Fibroblast of lung (primary cell): ENCODE data around the gene ACO1. TPM values are rescaled to one million over a fixed set of nuclear protein-coding genes. Genes with fewer than 3 reads are reported as not detected.
A peak's percentile ranks its signal among the peaks of the same experiment; 100 is the strongest.

ENCODE experiments used
- DNase-seq, 2 donors: peaks; one replicate each; pipeline versions ENCODE4 v3.0.0 to v3.0.0-alpha.2; 2010; ENCODE audit warnings: low read depth in 2 of 2
- H2AFZ ChIP-seq: 2 replicates; pipeline ENCODE4 v1.5.1; 2012; ENCODE audit warnings: low read length, control low read depth, inconsistent platforms
- H3K27ac ChIP-seq: 2 replicates; pipeline ENCODE4 v1.5.1; 2011; ENCODE audit warnings: low read length, control low read depth; ENCODE audit not compliant: insufficient read depth
- H3K27me3 ChIP-seq: 2 replicates; pipeline ENCODE4 v1.5.1; 2011; ENCODE audit warnings: mild to moderate bottlenecking, low read length; ENCODE audit not compliant: control insufficient read depth, insufficient read depth
- H3K36me3 ChIP-seq: 2 replicates; pipeline ENCODE4 v1.5.1; 2011; ENCODE audit warnings: low read length; ENCODE audit not compliant: control insufficient read depth, insufficient read depth
- H3K4me1 ChIP-seq: 2 replicates; pipeline ENCODE4 v1.5.1; 2011; ENCODE audit warnings: low read length; ENCODE audit not compliant: control insufficient read depth, insufficient read depth; ENCODE audit errors: extremely low read depth
- H3K4me2 ChIP-seq: 2 replicates; pipeline ENCODE4 v1.5.1; 2011; ENCODE audit warnings: low read length, control low read depth; ENCODE audit not compliant: insufficient read depth; ENCODE audit errors: extremely low read depth
- H3K4me3 ChIP-seq, 4 experiments: fragments of 200-600 bp in 1 of 4; sonication (generic) in 1 of 4; replicated peaks in 1 of 4; 2 replicates each; pipeline ENCODE4 v1.5.1; 2011 to 2016; ENCODE audit warnings: low read length in 4 of 4, low read depth in 3 of 4, mild to moderate bottlenecking in 3 of 4, control low read depth in 2 of 4, inconsistent platforms in 1 of 4, mixed read lengths in 1 of 4; ENCODE audit not compliant: insufficient read depth in 1 of 4; ENCODE audit errors: control extremely low read depth in 1 of 4
- H3K79me2 ChIP-seq: 2 replicates; pipeline ENCODE4 v1.5.1; 2012; ENCODE audit warnings: mild to moderate bottlenecking, low read length, inconsistent platforms; ENCODE audit not compliant: control insufficient read depth, insufficient read depth
- H3K9ac ChIP-seq: 2 replicates; pipeline ENCODE4 v1.5.1; 2011; ENCODE audit warnings: mild to moderate bottlenecking, low read length, control low read depth; ENCODE audit not compliant: insufficient read depth
- H3K9me3 ChIP-seq: 2 replicates; pipeline ENCODE4 v1.5.1; 2012; ENCODE audit warnings: low read depth, low read length; ENCODE audit not compliant: control insufficient read depth, insufficient read depth
- H4K20me1 ChIP-seq: 2 replicates; pipeline ENCODE4 v1.5.1; 2011; ENCODE audit warnings: low read length; ENCODE audit not compliant: control insufficient read depth, insufficient read depth; ENCODE audit errors: extremely low read depth
- EZH2 ChIP-seq: IDR thresholded peaks from 2 replicates; pipeline ENCODE4 v1.5.1; 2012; ENCODE audit warnings: low read length, control low read depth, mild to moderate bottlenecking; ENCODE audit errors: missing control alignments
- polyA plus RNA-seq, 2 donors: library from polyadenylated mRNA; depleted of rRNA in 1 of 2; stranded (reverse) in 1 of 2; unstranded in 1 of 2; fragments of >200 nt; gene quantifications; 2 replicates each; pipeline ENCODE4 v1.2.1, GENCODE V29; 2011 to 2012; ENCODE audit warnings: missing spikeins in 1 of 2
- total RNA-seq: library from RNA; depleted of rRNA; stranded (reverse); fragments of >200 nt; gene quantifications from 2 replicates; pipeline ENCODE4 v1.2.1, GENCODE V29; 2014
- TF ChIP-seq, protein P1 (sequence below), 2 donors: IDR thresholded peaks in 1 of 2; conservative IDR thresholded peaks in 1 of 2; 1 replicate in 1 of 2; 2 replicates in 1 of 2; pipeline ENCODE4 v1.5.1; 2011 to 2012; ENCODE audit warnings: low read length in 2 of 2, control low read depth in 1 of 2, inconsistent platforms in 1 of 2, low read depth in 1 of 2, mild to moderate bottlenecking in 1 of 2

The ACO1 gene
- total and polyA plus RNA-seq, 2 donors (not counting 1 experiment from before 2014, with no cell fraction given) = 77.8 to 158 TPM

DNA sequence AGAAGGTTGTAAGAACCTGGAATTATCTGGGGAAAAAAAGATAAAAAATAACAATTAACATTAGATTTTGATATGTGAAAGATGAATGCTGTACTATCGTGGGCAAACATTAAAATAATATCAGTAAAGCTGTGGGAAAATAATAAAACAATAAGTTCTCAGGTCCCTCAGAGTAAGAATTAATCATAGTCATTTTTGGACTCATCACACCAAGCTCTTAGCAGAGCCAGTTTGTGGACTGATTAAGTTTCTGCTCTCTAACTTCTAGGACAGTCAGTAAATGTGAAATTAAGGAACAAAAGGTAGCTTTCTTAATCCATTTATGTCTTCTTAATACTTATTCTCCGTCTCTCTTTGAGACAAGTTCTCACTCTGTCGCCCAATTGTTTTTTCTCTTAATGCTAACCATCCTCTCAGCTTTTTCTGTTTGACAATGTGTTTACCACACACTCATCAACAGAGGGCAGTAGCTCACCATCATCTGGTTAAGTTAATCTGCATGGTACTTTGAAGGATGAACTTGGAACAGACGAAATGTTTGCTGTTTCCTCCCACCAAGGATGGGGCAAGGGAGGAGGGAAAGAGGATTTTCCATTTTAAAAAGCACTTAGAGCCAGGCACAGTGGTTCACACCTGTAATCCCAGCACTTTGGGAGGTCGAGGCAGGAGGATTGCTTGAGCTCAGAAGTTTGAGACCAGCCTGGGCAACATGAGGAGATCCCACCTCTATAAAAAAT is 5.3 kb upstream of the ACO1 start:
- H3K36me3 ChIP-seq = no peaks in the 10 kb centered on the region
- H2AFZ ChIP-seq = peak overlapping the region; percentile 72
- no peak overlapping the region for H3K27ac ChIP-seq
- no peak overlapping the region for H3K9ac ChIP-seq
- DNase-seq = peak; percentile 68 to 89
- TF ChIP-seq, protein P1, sequence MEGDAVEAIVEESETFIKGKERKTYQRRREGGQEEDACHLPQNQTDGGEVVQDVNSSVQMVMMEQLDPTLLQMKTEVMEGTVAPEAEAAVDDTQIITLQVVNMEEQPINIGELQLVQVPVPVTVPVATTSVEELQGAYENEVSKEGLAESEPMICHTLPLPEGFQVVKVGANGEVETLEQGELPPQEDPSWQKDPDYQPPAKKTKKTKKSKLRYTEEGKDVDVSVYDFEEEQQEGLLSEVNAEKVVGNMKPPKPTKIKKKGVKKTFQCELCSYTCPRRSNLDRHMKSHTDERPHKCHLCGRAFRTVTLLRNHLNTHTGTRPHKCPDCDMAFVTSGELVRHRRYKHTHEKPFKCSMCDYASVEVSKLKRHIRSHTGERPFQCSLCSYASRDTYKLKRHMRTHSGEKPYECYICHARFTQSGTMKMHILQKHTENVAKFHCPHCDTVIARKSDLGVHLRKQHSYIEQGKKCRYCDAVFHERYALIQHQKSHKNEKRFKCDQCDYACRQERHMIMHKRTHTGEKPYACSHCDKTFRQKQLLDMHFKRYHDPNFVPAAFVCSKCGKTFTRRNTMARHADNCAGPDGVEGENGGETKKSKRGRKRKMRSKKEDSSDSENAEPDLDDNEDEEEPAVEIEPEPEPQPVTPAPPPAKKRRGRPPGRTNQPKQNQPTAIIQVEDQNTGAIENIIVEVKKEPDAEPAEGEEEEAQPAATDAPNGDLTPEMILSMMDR (conservative IDR thresholded peaks at IDR 0.05 in 1 of 2, IDR thresholded peaks at IDR 0.05 in 1 of 2; ENCODE audit: low read depth in 1 of 2, low read length in 2 of 2) = peak; percentile 87 to 90
- TF ChIP-seq EZH2 = no peak
- H3K4me3 ChIP-seq = peak overlapping the region in 2 of 4 experiments; percentile 8 to 19
- H3K4me2 ChIP-seq = peak overlapping the region; percentile 72
- no peaks in the 10 kb centered on the region for H3K27me3 ChIP-seq
- no peaks in the 10 kb centered on the region for H4K20me1 ChIP-seq
- peaks cover 4% of the 10 kb centered on the region for H3K4me1 ChIP-seq
- H3K79me2 ChIP-seq = no peaks in the 10 kb centered on the region
- H3K9me3 ChIP-seq = no peaks in the 10 kb centered on the region

DNA sequence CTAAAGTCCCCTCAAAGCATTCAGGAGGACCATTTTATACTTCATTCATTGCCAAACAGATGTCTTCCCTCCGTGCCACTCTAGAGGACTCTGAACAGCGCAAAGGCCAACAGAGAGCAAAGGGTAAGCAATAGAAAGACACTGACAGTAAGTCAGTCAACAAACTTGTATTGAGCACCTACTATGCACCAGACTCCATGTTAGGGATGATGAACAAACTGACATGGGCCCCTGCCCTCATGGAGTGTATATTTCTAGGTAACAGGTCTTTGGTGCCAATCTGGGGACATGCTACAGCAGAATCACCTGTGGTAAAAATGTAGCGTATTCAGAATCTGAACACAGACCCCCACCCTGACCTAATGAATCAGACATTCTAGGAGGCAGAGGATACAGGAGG is 3.5 kb upstream of the ACO1 start:
- Histone ChIP-seq H3K4me1 (peaks cover 8% of the 10 kb centered on the region), H3K27ac (no peak overlapping the region), H3K79me2 (peaks cover 10% of the 10 kb centered on the region), H2AFZ (no peak overlapping the region), H3K9me3 (no peaks in the 10 kb centered on the region), H3K9ac (no peak overlapping the region), H3K36me3 (no peaks in the 10 kb centered on the region), H4K20me1 (no peaks in the 10 kb centered on the region), H3K4me3 (no peak overlapping the region), H3K27me3 (no peaks in the 10 kb centered on the region), H3K4me2 (no peak overlapping the region)
- no peak for DNase-seq
- TF ChIP-seq EZH2 = no peak
- TF ChIP-seq, protein P1 (conservative IDR thresholded peaks at IDR 0.05 in 1 of 2, IDR thresholded peaks at IDR 0.05 in 1 of 2; ENCODE audit: low read depth in 1 of 2, low read length in 2 of 2) = no peak

DNA sequence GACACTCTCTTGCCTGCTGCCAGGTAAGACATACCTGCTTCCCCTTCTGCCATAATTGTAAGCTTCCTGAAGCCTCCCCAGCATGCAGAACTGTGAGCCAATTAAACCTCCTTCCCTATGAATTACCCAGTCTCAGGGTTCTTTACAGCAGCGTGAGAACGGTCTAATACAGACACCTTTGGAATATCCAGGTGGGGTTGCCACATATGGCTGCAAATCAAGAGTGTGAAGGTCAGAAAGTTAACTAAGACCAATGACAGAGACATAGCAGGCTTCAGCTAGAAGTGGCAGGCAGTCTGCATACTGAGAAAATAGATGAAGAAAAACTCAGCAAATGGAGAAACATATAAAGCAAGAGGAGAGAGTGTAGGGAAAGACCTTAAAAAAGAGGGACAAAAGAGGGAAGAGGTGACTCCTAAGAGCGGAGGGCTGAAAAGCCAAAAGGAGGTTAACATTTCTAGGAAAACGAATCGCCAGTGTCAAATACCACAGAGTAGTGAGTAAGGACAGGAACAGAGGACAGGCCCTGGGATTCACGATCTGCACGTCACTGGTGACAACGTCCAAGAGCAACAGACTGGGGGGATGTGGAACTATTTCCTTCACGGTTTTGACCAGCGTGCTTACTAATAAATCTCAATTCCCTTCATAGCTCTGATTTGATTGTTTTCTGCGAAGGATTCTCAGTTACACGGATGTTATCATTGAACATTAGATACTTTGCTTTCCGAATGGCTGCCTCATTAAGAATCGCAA is 1.7 kb upstream of the ACO1 start:
- H3K36me3 ChIP-seq = no peaks in the 10 kb centered on the region
- TF ChIP-seq, protein P1 (conservative IDR thresholded peaks at IDR 0.05 in 1 of 2, IDR thresholded peaks at IDR 0.05 in 1 of 2; ENCODE audit: low read depth in 1 of 2, low read length in 2 of 2) = no peak
- no peak for TF ChIP-seq EZH2
- H3K4me1 ChIP-seq = peaks cover 9% of the 10 kb centered on the region
- no peak overlapping the region for H3K9ac ChIP-seq
- H4K20me1 ChIP-seq = no peaks in the 10 kb centered on the region
- peaks cover 26% of the 10 kb centered on the region for H3K79me2 ChIP-seq
- H3K27me3 ChIP-seq = no peaks in the 10 kb centered on the region
- no peak overlapping the region for H2AFZ ChIP-seq
- H3K27ac ChIP-seq = no peak overlapping the region
- no peak for DNase-seq
- H3K4me3 ChIP-seq = no peak overlapping the region
- H3K9me3 ChIP-seq = no peaks in the 10 kb centered on the region
- no peak overlapping the region for H3K4me2 ChIP-seq
